Breast epithelium (tissue), 4 donors: ENCODE results near the gene REXO1. TPM values are rescaled to one million over a fixed set of nuclear protein-coding genes. Genes with fewer than 3 reads are reported as not detected.

Experiments used
- DNase-seq, 2 donors: peaks; one replicate each; pipeline ENCODE4 v3.0.0-alpha.2; 2019; ENCODE audit warnings: low spot score in 2 of 2
- H3K27ac ChIP-seq, 2 donors: fragments of 200-600 bp; sonication (generic) in 1 of 2; one replicate each; pipeline ENCODE4 v1.5.1; 2016 to 2019; ENCODE audit warnings: mild to moderate bottlenecking in 1 of 2
- H3K27me3 ChIP-seq, 2 donors: fragments of 200-600 bp; sonication (generic) in 1 of 2; one replicate each; pipeline versions ENCODE4 v1.5.1 to v1.6.0; 2017 to 2019; ENCODE audit warnings: control low read depth in 1 of 2, mild to moderate bottlenecking in 1 of 2
- H3K36me3 ChIP-seq: fragments of 200-600 bp; one replicate; pipeline ENCODE4 v1.5.1; 2019
- H3K4me1 ChIP-seq, 2 donors: fragments of 200-600 bp; sonication (generic); one replicate each; pipeline ENCODE4 v1.5.1; 2016 to 2019; ENCODE audit warnings: control low read depth in 1 of 2
- H3K4me3 ChIP-seq, 3 donors: fragments of 200-600 bp; sonication (generic); 1 replicate in 2 of 3; 2 replicates in 1 of 3; pipeline ENCODE4 v1.5.1; 2016 to 2019; ENCODE audit warnings: mild to moderate bottlenecking in 3 of 3, moderate library complexity in 2 of 3
- H3K9me3 ChIP-seq, 2 donors: fragments of 200-600 bp; sonication (generic) in 1 of 2; one replicate each; pipeline ENCODE4 v1.5.1; 2016 to 2019; ENCODE audit warnings: control low read depth in 1 of 2
- POLR2A ChIP-seq: fragments of 450-650 bp; IDR thresholded peaks from one replicate; pipeline ENCODE4 v1.6.1; 2016; ENCODE audit warnings: antibody characterized with exemption, mild to moderate bottlenecking, moderate library complexity
- POLR2AphosphoS5 ChIP-seq, 3 donors: sonication (generic); formaldehyde crosslinking; IDR thresholded peaks; one replicate each; pipeline ENCODE4 v1.6.1; 2017; ENCODE audit warnings: antibody characterized with exemption in 3 of 3
- intact Hi-C: fragments of 100-400 bp; cut with DNase I; formaldehyde crosslinking; loops from one replicate; pipeline ENCODE4 v1.15.1; 2023; ENCODE audit warnings: low total_unique reads
- total RNA-seq, 3 donors: library from RNA; depleted of rRNA; stranded (reverse); fragments of >200 nt; gene quantifications; one replicate each; pipeline ENCODE4 v1.1.0, GENCODE V29; 2016
- TF ChIP-seq, protein P1 (sequence below), 3 donors: fragments of 450-650 bp; IDR thresholded peaks; one replicate each; pipeline ENCODE4 v1.5.1; 2016 to 2017; ENCODE audit warnings: antibody characterized with exemption in 3 of 3, mild to moderate bottlenecking in 3 of 3, moderate library complexity in 3 of 3

The REXO1 gene
- total RNA-seq, 3 donors from 2014 or later, result 10.4 to 25.2 (median 19.7) TPM

DNA sequence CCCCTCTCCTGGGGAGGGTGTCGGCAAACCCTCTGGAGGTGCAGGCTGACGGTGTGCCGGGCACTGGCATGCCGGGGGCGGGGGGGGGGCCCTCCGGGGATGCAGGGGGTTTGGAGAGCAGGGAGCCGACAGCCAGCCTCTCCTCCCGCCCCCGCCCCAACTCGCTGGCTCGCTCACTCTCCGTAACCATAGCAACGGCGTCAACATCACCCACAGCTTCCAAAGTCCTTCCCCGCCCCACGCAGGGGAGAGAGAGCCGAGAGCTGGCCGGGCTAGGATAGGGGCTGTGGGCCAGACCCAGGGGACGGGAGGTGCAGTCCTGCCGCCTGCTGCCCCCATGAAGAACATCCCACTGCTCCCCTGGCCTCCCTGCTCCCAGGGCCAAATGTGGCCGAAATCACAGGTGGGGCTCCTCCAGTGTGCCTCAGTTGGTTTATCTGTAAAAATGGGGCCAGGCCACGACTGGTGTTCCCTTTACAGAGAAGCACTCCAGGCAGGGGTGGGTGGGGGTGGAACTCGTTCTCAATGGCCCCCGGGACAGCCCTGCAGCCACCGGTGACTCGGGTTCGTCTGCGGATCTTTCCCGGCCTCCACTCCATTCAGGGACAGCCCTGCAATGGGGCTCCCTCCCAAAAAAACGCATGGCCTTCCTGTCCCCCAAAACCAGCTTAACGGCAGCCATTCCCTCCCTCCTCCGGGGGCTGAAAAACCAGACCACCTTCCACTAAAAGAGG is 11.9 kb upstream of the REXO1 start:
- DNase-seq, result peak in 1 of 2 donors; percentile 72
- H3K27me3 ChIP-seq, result no peaks in the 10 kb centered on the region
- peak overlapping the region in 2 of 3 donors; percentile 21 to 98 for H3K4me3 ChIP-seq
- H3K27ac ChIP-seq, result peak overlapping the region; percentile 75
- no peaks in the 10 kb centered on the region for H3K36me3 ChIP-seq
- no peak for TF ChIP-seq POLR2AphosphoS5 (IDR thresholded peaks at IDR 0.05)
- no peak for TF ChIP-seq POLR2A
- TF ChIP-seq, protein P1, sequence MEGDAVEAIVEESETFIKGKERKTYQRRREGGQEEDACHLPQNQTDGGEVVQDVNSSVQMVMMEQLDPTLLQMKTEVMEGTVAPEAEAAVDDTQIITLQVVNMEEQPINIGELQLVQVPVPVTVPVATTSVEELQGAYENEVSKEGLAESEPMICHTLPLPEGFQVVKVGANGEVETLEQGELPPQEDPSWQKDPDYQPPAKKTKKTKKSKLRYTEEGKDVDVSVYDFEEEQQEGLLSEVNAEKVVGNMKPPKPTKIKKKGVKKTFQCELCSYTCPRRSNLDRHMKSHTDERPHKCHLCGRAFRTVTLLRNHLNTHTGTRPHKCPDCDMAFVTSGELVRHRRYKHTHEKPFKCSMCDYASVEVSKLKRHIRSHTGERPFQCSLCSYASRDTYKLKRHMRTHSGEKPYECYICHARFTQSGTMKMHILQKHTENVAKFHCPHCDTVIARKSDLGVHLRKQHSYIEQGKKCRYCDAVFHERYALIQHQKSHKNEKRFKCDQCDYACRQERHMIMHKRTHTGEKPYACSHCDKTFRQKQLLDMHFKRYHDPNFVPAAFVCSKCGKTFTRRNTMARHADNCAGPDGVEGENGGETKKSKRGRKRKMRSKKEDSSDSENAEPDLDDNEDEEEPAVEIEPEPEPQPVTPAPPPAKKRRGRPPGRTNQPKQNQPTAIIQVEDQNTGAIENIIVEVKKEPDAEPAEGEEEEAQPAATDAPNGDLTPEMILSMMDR (IDR thresholded peaks at IDR 0.05), result no peak
- peaks cover 26 to 38% of the 10 kb centered on the region in 2 donors for H3K4me1 ChIP-seq
- no peaks in the 10 kb centered on the region for H3K9me3 ChIP-seq
- intact Hi-C loops, result no loop called here

DNA sequence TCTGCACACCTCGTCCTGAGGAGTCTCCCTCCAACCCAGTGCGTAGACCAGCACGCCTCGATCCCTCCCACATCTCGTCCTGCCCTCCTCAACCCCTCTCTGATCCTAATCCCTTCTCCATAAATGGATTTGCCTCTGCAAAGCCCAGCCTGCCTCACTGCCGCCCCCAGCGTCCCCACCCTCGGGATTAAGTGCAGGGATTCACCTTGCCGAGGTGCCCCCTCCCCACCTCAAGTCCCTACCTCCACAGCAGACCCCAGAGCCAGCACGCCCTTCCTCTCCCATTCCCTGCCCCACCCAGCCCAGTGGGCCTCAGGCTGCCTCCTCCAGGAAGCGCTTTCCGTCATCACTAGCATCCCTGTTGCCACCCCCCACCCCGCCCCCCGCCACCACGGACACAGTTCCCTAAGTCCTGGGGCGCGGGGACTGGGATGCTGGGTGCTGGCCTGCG is 11.1 kb upstream of the REXO1 start:
- Histone ChIP-seq H3K27ac (peak overlapping the region; percentile 75), H3K36me3 (no peaks in the 10 kb centered on the region), H3K4me1 (peaks cover 26 to 35% of the 10 kb centered on the region in 2 donors), H3K27me3 (no peaks in the 10 kb centered on the region), H3K9me3 (no peaks in the 10 kb centered on the region), H3K4me3 (peak overlapping the region in 2 of 3 donors; percentile 21 to 98)
- TF ChIP-seq POLR2AphosphoS5 (IDR thresholded peaks at IDR 0.05) (no peak), POLR2A (no peak)
- TF ChIP-seq, protein P1 (IDR thresholded peaks at IDR 0.05), result no peak
- no peak for DNase-seq
- intact Hi-C loops, result loop anchor here (5.0 kb wide), 1 partner anchor 1503 kb away; no protein-coding TSS in a partner anchor

DNA sequence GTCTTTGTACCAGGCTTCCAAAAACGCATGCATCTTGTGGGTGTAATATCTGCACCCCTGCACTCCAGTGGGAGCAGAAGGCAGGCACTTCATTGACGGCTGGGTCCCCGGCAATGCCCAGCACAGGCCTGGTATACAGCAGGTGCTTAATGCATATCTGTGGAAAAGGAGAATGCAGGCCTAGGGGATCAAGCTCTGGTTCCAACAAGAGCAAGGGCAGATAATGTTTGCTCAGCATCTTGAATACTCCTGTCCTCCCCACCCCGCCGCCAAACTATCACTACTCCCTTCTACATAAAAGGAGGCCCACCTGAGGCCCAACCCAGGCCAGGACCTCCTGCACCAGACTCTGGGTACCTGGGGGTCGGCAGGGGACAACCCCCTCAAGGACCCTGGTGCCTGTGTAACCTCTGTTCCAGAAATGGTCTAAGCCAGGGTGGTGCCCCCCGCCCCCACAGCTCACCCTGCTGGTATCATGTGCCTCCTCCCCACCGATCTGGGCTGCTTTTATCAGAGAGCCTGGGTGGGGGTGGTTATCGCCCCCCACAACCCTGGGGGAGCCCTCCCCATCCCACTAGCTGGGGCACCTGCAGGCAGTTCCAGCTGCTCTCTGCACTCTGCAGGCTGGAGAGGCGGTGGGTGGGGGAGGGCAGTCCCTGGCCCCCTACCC is 10.3 kb upstream of the REXO1 start:
- H3K9me3 ChIP-seq, result no peaks in the 10 kb centered on the region
- H3K36me3 ChIP-seq, result no peaks in the 10 kb centered on the region
- H3K27ac ChIP-seq, result peak overlapping the region; percentile 93 to 95
- no peak for DNase-seq
- peaks cover 26 to 42% of the 10 kb centered on the region in 2 donors for H3K4me1 ChIP-seq
- intact Hi-C loops, result loop anchor here (5.0 kb wide), 1 partner anchor 1504 kb away; no protein-coding TSS in a partner anchor
- no peaks in the 10 kb centered on the region for H3K27me3 ChIP-seq
- H3K4me3 ChIP-seq, result no peak overlapping the region
- TF ChIP-seq POLR2AphosphoS5 (IDR thresholded peaks at IDR 0.05) (no peak), POLR2A (no peak)
- TF ChIP-seq, protein P1 (IDR thresholded peaks at IDR 0.05), result no peak

DNA sequence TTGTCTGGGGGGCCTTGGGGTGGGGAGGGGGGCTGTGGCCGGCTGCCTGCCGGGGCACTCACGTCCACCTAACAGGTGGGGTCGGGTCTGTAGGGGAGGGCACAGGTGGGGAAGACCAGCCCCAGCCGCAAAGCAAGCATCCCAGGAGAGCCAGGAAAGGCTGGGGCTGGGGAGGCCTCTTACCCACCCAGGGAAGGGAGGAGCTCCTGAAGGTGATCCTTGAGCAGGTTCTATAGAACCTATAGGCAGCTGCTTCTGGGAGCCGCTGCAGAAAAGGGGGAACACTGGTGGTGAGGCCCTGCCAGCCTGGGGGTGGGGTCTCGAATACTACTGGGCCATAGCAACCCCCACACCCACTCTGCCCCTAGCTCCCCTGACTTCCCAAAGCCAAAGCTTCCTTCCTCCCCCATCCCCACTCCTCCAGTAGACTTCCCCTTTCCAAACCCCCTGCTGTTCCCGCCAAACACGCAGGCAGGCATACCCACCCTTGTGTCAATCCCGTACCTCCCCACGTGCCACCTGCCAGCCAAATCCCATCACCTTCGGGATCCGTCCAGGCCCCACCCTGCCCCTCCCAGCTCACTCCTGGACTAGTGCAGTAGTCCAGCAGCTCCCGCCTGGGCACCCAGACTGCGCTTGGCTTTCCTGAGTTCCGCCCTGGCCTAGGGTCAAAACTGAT is 9.5 kb upstream of the REXO1 start:
- TF ChIP-seq, protein P1 (IDR thresholded peaks at IDR 0.05), result no peak
- TF ChIP-seq POLR2A, result no peak
- TF ChIP-seq POLR2AphosphoS5 (IDR thresholded peaks at IDR 0.05), result no peak
- Histone ChIP-seq H3K4me1 (peaks cover 26 to 46% of the 10 kb centered on the region in 2 donors), H3K27ac (peak overlapping the region; percentile 93 to 95), H3K4me3 (peak overlapping the region; percentile 44 to 78 (median 56)), H3K27me3 (no peaks in the 10 kb centered on the region), H3K9me3 (no peaks in the 10 kb centered on the region), H3K36me3 (no peaks in the 10 kb centered on the region)
- intact Hi-C loops, result loop anchor here (5.0 kb wide), 1 partner anchor 1505 kb away; no protein-coding TSS in a partner anchor
- no peak for DNase-seq
